GM23338 (cell line): ENCODE measurements around the gene KLHDC1. TPM values are rescaled to one million over a fixed set of nuclear protein-coding genes. Genes with fewer than 3 reads are reported as not detected.

Source experiments
- ATAC-seq: fragments of 200-7000 bp; cut with Tn5 transposase; 3 replicates; pipeline ENCODE4 v1.9.1; 2020
- DNase-seq: peaks from one replicate; pipeline ENCODE4 v3.0.0-alpha.2; 2015; ENCODE audit warnings: low spot score
- H2AFZ ChIP-seq: fragments of 200-600 bp; sonication (generic); 2 replicates; pipeline ENCODE4 v1.8.0; 2016; ENCODE audit warnings: antibody characterized with exemption, mild to moderate bottlenecking, moderate library complexity
- H3F3A ChIP-seq: fragments of 200-600 bp; sonication (generic); replicated peaks from 2 replicates; pipeline ENCODE4 v1.8.0; 2017; ENCODE audit warnings: antibody characterized with exemption, mixed run types, low read depth
- H3K27ac ChIP-seq: fragments of 200-600 bp; sonication (generic); 2 replicates; pipeline ENCODE4 v1.6.1; 2016; ENCODE audit warnings: low read depth
- H3K27me3 ChIP-seq: fragments of 200-600 bp; sonication (generic); 2 replicates; pipeline ENCODE4 v1.8.0; 2016; ENCODE audit warnings: mild to moderate bottlenecking, mixed run types, moderate library complexity; ENCODE audit not compliant: insufficient read depth
- H3K36me3 ChIP-seq: fragments of 200-600 bp; sonication (generic); 2 replicates; pipeline ENCODE4 v1.8.0; 2016; ENCODE audit warnings: mild to moderate bottlenecking; ENCODE audit not compliant: insufficient read depth
- H3K4me1 ChIP-seq: fragments of 200-600 bp; sonication (generic); 2 replicates; pipeline ENCODE4 v1.8.0; 2016; ENCODE audit warnings: mild to moderate bottlenecking, moderate library complexity; ENCODE audit not compliant: insufficient read depth
- H3K4me2 ChIP-seq: fragments of 200-600 bp; sonication (generic); 2 replicates; pipeline ENCODE4 v1.7.1; 2017; ENCODE audit warnings: mixed run types
- H3K4me3 ChIP-seq: fragments of 200-600 bp; sonication (generic); 2 replicates; pipeline ENCODE4 v1.6.1; 2016; ENCODE audit warnings: mixed run types
- H3K79me2 ChIP-seq: fragments of 200-600 bp; sonication (generic); replicated peaks from 2 replicates; pipeline ENCODE4 v1.8.0; 2017; ENCODE audit warnings: mild to moderate bottlenecking; ENCODE audit not compliant: insufficient read depth
- H3K9me2 ChIP-seq: fragments of 200-600 bp; sonication (generic); 2 replicates; pipeline ENCODE4 v1.8.0; 2017; ENCODE audit not compliant: insufficient read depth
- H4K20me1 ChIP-seq: fragments of 200-600 bp; sonication (generic); replicated peaks from 2 replicates; pipeline ENCODE4 v1.8.0; 2017; ENCODE audit warnings: mild to moderate bottlenecking; ENCODE audit not compliant: insufficient read depth
- H3K27ac Mint-ChIP-seq: 2 replicates; pipeline ENCODE4 v1.8.0; 2020; ENCODE audit warnings: inconsistent platforms, mild to moderate bottlenecking, moderate library complexity, mixed read lengths
- H3K27me3 Mint-ChIP-seq: 3 replicates; pipeline ENCODE4 v1.8.0; 2022; ENCODE audit warnings: low read depth, mild to moderate bottlenecking, moderate library complexity, mixed read lengths, inconsistent platforms; ENCODE audit not compliant: insufficient read depth, poor library complexity
- H3K36me3 Mint-ChIP-seq: 3 replicates; pipeline ENCODE4 v1.8.0; 2021; ENCODE audit warnings: low read depth, mild to moderate bottlenecking, inconsistent platforms, moderate library complexity, mixed read lengths
- H3K4me1 Mint-ChIP-seq: 3 replicates; pipeline ENCODE4 v1.8.0; 2020; ENCODE audit warnings: mild to moderate bottlenecking, inconsistent platforms, mixed read lengths
- H3K4me3 Mint-ChIP-seq: 3 replicates; pipeline ENCODE4 v1.8.0; 2021; ENCODE audit warnings: moderate library complexity, mild to moderate bottlenecking, inconsistent platforms, mixed read lengths
- H3K9me3 Mint-ChIP-seq: 3 replicates; pipeline ENCODE4 v1.8.0; 2020; ENCODE audit warnings: moderate library complexity, mild to moderate bottlenecking, inconsistent platforms, mixed read lengths
- EZH2 ChIP-seq: fragments of 200-600 bp; sonication (generic); IDR thresholded peaks from one replicate; pipeline ENCODE4 v1.8.0; 2017; ENCODE audit warnings: antibody characterized with exemption, mild to moderate bottlenecking, low read depth; ENCODE audit not compliant: unreplicated experiment
- NANOG ChIP-seq: IDR thresholded peaks from 2 replicates; pipeline ENCODE4 v1.6.1; 2016; ENCODE audit warnings: antibody characterized with exemption, borderline replicate concordance
- POLR2AphosphoS5 ChIP-seq: IDR thresholded peaks from 2 replicates; pipeline ENCODE4 v1.6.1; 2016; ENCODE audit warnings: antibody characterized with exemption, low read depth
- ZNF114 ChIP-seq: fragments of 250-450 bp; sonication (Bioruptor Pico); IDR thresholded peaks from 2 replicates; pipeline ENCODE4 v1.5.0; 2020; ENCODE audit warnings: mild to moderate bottlenecking, moderate library complexity
- polyA plus RNA-seq: library from polyadenylated mRNA; unstranded; fragments of >200 nt; fragmentation: Nextera tagmentation; extraction: Ambion mirVana; gene quantifications from 2 replicates; pipeline ENCODE4 v1.2.1, GENCODE V29; 2016
- total RNA-seq: library from RNA; depleted of rRNA; stranded (reverse); fragments of >200 nt; shearing (Covaris generic); gene quantifications from 2 replicates; pipeline ENCODE4 v1.2.3, GENCODE V29; 2014
- TF ChIP-seq, protein P1 (sequence below): IDR thresholded peaks from 2 replicates; pipeline ENCODE4 v1.6.1; 2016; ENCODE audit warnings: antibody characterized with exemption
- TF ChIP-seq, protein P2 (sequence below): fragments of 250-450 bp; sonication (Bioruptor Pico); IDR thresholded peaks from 2 replicates; pipeline ENCODE4 v1.5.0; 2020; ENCODE audit warnings: mild to moderate bottlenecking, moderate library complexity

The KLHDC1 gene
- total and polyA plus RNA-seq, 2 experiments from 2014 or later = 4.0 TPM; not detected in 1

DNA sequence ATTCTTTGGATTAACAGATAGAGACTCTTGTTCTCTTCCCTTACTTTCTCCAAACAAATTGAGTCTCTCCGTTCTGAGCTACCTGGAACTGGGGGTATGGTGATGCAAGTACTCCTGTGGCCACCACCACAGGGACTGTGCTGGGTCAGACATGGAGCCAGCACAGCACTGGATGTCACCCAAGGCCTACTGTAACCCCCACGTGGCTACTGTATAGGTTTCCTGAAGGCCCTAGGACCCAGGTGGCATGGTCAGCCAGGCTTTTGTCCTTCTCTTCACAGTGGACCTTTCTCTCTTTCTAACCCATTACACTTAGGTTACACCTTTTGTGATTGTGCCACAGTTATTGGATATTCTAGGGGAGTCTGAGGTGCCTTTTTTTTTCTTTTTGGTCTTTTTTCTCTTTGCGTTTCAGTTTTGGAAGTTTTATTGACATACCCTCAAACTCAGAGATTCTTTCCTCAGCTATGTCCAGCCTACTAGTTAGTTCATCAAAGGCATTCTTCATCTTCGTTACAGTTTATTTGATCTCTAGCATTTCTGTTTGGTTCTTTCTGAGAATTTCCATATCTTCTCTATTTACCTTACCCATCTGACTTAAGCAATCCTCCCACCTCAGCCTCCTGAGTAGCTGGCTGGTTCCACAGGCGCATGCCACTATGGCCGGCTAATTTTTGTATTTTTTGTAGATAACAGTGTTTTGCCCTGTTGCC is 69.1 kb downstream of the KLHDC1 start:
- Histone ChIP-seq H3K4me3 (no peak overlapping the region), H3K4me1 (peaks cover 5% of the 10 kb centered on the region; the same call in 1 of the 2 replicates), H3K36me3 (no peaks in the 10 kb centered on the region), H2AFZ (no peak overlapping the region), H3K27me3 (no peaks in the 10 kb centered on the region), H3F3A (peaks cover 5% of the 10 kb centered on the region; the same call in 1 of the 2 replicates), H4K20me1 (no peaks in the 10 kb centered on the region), H3K4me2 (no peak overlapping the region), H3K79me2 (no peaks in the 10 kb centered on the region), H3K9me2 (no peaks in the 10 kb centered on the region), H3K27ac (no peak overlapping the region)
- no peak overlapping the region for H3K4me3 Mint-ChIP-seq
- no peak for DNase-seq
- no peak overlapping the region for H3K27ac Mint-ChIP-seq
- no peak for TF ChIP-seq NANOG
- TF ChIP-seq, protein P1, sequence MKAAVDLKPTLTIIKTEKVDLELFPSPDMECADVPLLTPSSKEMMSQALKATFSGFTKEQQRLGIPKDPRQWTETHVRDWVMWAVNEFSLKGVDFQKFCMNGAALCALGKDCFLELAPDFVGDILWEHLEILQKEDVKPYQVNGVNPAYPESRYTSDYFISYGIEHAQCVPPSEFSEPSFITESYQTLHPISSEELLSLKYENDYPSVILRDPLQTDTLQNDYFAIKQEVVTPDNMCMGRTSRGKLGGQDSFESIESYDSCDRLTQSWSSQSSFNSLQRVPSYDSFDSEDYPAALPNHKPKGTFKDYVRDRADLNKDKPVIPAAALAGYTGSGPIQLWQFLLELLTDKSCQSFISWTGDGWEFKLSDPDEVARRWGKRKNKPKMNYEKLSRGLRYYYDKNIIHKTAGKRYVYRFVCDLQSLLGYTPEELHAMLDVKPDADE = no peak
- TF ChIP-seq EZH2 = no peak
- no peak for TF ChIP-seq POLR2AphosphoS5
- TF ChIP-seq, protein P2, sequence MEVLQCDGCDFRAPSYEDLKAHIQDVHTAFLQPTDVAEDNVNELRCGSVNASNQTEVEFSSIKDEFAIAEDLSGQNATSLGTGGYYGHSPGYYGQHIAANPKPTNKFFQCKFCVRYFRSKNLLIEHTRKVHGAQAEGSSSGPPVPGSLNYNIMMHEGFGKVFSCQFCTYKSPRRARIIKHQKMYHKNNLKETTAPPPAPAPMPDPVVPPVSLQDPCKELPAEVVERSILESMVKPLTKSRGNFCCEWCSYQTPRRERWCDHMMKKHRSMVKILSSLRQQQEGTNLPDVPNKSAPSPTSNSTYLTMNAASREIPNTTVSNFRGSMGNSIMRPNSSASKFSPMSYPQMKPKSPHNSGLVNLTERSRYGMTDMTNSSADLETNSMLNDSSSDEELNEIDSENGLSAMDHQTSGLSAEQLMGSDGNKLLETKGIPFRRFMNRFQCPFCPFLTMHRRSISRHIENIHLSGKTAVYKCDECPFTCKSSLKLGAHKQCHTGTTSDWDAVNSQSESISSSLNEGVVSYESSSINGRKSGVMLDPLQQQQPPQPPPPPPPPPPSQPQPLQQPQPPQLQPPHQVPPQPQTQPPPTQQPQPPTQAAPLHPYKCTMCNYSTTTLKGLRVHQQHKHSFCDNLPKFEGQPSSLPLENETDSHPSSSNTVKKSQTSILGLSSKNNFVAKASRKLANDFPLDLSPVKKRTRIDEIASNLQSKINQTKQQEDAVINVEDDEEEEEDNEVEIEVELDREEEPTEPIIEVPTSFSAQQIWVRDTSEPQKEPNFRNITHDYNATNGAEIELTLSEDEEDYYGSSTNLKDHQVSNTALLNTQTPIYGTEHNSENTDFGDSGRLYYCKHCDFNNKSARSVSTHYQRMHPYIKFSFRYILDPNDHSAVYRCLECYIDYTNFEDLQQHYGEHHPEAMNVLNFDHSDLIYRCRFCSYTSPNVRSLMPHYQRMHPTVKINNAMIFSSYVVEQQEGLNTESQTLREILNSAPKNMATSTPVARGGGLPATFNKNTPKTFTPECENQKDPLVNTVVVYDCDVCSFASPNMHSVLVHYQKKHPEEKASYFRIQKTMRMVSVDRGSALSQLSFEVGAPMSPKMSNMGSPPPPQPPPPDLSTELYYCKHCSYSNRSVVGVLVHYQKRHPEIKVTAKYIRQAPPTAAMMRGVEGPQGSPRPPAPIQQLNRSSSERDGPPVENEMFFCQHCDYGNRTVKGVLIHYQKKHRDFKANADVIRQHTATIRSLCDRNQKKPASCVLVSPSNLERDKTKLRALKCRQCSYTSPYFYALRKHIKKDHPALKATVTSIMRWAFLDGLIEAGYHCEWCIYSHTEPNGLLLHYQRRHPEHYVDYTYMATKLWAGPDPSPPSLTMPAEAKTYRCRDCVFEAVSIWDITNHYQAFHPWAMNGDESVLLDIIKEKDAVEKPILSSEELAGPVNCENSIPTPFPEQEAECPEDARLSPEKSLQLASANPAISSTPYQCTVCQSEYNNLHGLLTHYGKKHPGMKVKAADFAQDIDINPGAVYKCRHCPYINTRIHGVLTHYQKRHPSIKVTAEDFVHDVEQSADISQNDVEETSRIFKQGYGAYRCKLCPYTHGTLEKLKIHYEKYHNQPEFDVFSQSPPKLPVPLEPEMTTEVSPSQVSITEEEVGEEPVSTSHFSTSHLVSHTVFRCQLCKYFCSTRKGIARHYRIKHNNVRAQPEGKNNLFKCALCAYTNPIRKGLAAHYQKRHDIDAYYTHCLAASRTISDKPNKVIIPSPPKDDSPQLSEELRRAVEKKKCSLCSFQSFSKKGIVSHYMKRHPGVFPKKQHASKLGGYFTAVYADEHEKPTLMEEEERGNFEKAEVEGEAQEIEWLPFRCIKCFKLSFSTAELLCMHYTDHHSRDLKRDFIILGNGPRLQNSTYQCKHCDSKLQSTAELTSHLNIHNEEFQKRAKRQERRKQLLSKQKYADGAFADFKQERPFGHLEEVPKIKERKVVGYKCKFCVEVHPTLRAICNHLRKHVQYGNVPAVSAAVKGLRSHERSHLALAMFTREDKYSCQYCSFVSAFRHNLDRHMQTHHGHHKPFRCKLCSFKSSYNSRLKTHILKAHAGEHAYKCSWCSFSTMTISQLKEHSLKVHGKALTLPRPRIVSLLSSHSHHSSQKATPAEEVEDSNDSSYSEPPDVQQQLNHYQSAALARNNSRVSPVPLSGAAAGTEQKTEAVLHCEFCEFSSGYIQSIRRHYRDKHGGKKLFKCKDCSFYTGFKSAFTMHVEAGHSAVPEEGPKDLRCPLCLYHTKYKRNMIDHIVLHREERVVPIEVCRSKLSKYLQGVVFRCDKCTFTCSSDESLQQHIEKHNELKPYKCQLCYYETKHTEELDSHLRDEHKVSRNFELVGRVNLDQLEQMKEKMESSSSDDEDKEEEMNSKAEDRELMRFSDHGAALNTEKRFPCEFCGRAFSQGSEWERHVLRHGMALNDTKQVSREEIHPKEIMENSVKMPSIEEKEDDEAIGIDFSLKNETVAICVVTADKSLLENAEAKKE = no peak
- TF ChIP-seq ZNF114 (CRISPR knock-in tag) = no peak
- no peaks in the 10 kb centered on the region for H3K27me3 Mint-ChIP-seq
- no peaks in the 10 kb centered on the region for H3K36me3 Mint-ChIP-seq
- H3K4me1 Mint-ChIP-seq = peaks cover 4% of the 10 kb centered on the region
- H3K9me3 Mint-ChIP-seq = no peaks in the 10 kb centered on the region
- no peak for ATAC-seq
